Thoracic aorta endothelial cell (primary cell): ENCODE results near the gene YIPF3. TPM values are rescaled to one million over a fixed set of nuclear protein-coding genes. Genes with fewer than 3 reads are reported as not detected.

ENCODE experiments used
- small RNA-seq: library from RNA; depleted of rRNA; stranded (forward); fragments of <200 nt; gene quantifications from one replicate; pipeline ENCODE3, GENCODE V24; 2012
- total RNA-seq: library from RNA; depleted of rRNA; stranded (reverse); fragments of >200 nt; gene quantifications from 2 replicates; pipeline ENCODE4 v1.2.3, GENCODE V29; 2012

YIPF3 gene
- 76.7 and 83.6 TPM in 2 replicates for total RNA-seq

GRCh38 chr6:43516697-43517504, at the start of gene YIPF3, which contains the start of gene POLR1C:
YIPF3 (minus strand) TSS chr6:43516926; CDS start chr6:43516807, 119 bp downstream.
POLR1C (plus strand) TSS chr6:43517089; CDS start chr6:43517110, 21 bp downstream.

GRCh38 chr6:43509984-43510826, 6.5 kb downstream of the YIPF3 start, which contains the start of gene LRRC73:
LRRC73 (minus strand) TSS chr6:43510346; CDS start chr6:43509785, 561 bp downstream.

GRCh38 chr6:43477235-43478007, 39.3 kb downstream of the YIPF3 start, which contains the start of gene TJAP1:
TJAP1 (plus strand) TSS chr6:43477570; CDS start chr6:43499002, 21,432 bp downstream.

Small RNAs within 50 kb of the gene (small RNA-seq; reads per million reads assigned to genes)
- gene RF00426: not detected
- gene RNU6-1113P: not detected

Other genes starting within 250 kb of the YIPF3 start
- gene SLC22A7, start 218.7 kb downstream of the YIPF3 start, total RNA-seq: not detected in 2 replicates
- not detected in 2 replicates for gene CRIP3, start 208.1 kb downstream of the YIPF3 start, total RNA-seq
- 12.1 and 13.8 TPM in 2 replicates for gene ZNF318, start 147.3 kb downstream of the YIPF3 start, total RNA-seq
- gene ABCC10, start 89.4 kb downstream of the YIPF3 start, total RNA-seq: 21.7 and 22.8 TPM in 2 replicates
- gene DLK2, start 61.4 kb downstream of the YIPF3 start, total RNA-seq: 0.22 and 0.27 TPM in 2 replicates
- gene TJAP1, start 39.4 kb downstream of the YIPF3 start, total RNA-seq: 12.6 and 15.6 TPM in 2 replicates
- 0.27 TPM in 1 of 2 replicates, not detected in the other for gene LRRC73, start 6.6 kb downstream of the YIPF3 start, total RNA-seq
- 40.2 and 41.1 TPM in 2 replicates for gene POLR1C, start 163 bp upstream of the YIPF3 start, total RNA-seq
- 55.5 and 56.4 TPM in 2 replicates for gene XPO5, start 59.1 kb upstream of the YIPF3 start, total RNA-seq
- gene POLH, start 59.3 kb upstream of the YIPF3 start, total RNA-seq: 41.5 and 42.6 TPM in 2 replicates
- gene GTPBP2, start 112.3 kb upstream of the YIPF3 start, total RNA-seq: 45.5 and 49.5 TPM in 2 replicates
- gene MAD2L1BP, start 118.9 kb upstream of the YIPF3 start, total RNA-seq: 30.9 and 37.6 TPM in 2 replicates
- 0.14 and 0.27 TPM in 2 replicates for gene RSPH9, start 128.1 kb upstream of the YIPF3 start, total RNA-seq
- 34.0 and 36.7 TPM in 2 replicates for gene MRPS18A, start 170.9 kb upstream of the YIPF3 start, total RNA-seq